Measurements from ENCODE around the gene CCL16. TPM values are rescaled to one million over a fixed set of nuclear protein-coding genes. Genes with fewer than 3 reads are reported as not detected.
"Not testable (repeated sequence)": the region's sequence is repeated elsewhere in the genome, so short reads cannot be mapped to it uniquely, and the experiment has no call there.

Gene CCL16
- total RNA-seq, 2 experiments from 2014 or later: not detected

GRCh38 chr17:36002631-36003030 lies 21.3 kb upstream of the CCL16 start:
- POLR2A ChIA-PET: no interaction called here
- Mint-ChIP-seq H3K36me3 (no peaks in the 10 kb centered on the region), H3K4me1 (ENCODE audit: low read depth) (peaks cover 6% of the 10 kb centered on the region), H3K27me3 (peaks cover 15% of the 10 kb centered on the region), H3K27ac (no peak overlapping the region), H3K4me3 (no peak overlapping the region), H3K9me3 (no peaks in the 10 kb centered on the region)
- DNase-seq: no peak
- intact Hi-C loops (cut with micrococcal nuclease): no loop called here
- CTCF ChIA-PET: interaction anchor here (0.7 kb wide), 1 partner anchor 8 kb away, joined by 3 read pairs; no protein-coding TSS in a partner anchor

GRCh38 chr17:36001862-36002603 lies 20.7 kb upstream of the CCL16 start:
- DNase-seq: no peak
- Mint-ChIP-seq H3K36me3 (no peaks in the 10 kb centered on the region), H3K4me3 (no peak overlapping the region), H3K27me3 (peaks cover 15% of the 10 kb centered on the region), H3K9me3 (no peaks in the 10 kb centered on the region), H3K4me1 (ENCODE audit: low read depth) (peaks cover 6% of the 10 kb centered on the region), H3K27ac (no peak overlapping the region)
- intact Hi-C loops (cut with micrococcal nuclease): no loop called here
- ChIA-PET POLR2A (no interaction called here), CTCF (interaction anchor here (0.7 kb wide), 1 partner anchor 7 kb away, joined by 3 read pairs; no protein-coding TSS in a partner anchor)

- Mint-ChIP-seq H3K4me1 (ENCODE audit: low read depth) (peaks cover 6% of the 10 kb centered on the region), H3K27me3 (peaks cover 15% of the 10 kb centered on the region), H3K36me3 (no peaks in the 10 kb centered on the region), H3K27ac (no peak within 1 kb of the TSS), H3K4me3 (no peak within 1 kb of the TSS), H3K9me3 (no peaks in the 10 kb centered on the region)
- CTCF ChIA-PET: no interaction called here
- no peak for DNase-seq
- POLR2A ChIA-PET: no interaction called here
- intact Hi-C loops (cut with micrococcal nuclease): no loop called here
Measured at GRCh38 chr17:36001110-36001771, 19.9 kb upstream of the CCL16 start, which contains the start of gene CCL15. Gene CCL15, minus strand, starts transcription at chr17:36001553. Its CDS starts 61 bp downstream, at chr17:36001492.

- POLR2A ChIA-PET: no interaction called here
Measured at GRCh38 chr17:36000732-36001109, 19.4 kb upstream of the CCL16 start.

GRCh38 chr17:35998756-35999155 lies 17.5 kb upstream of the CCL16 start:
- Mint-ChIP-seq H3K27me3 (peaks cover 17% of the 10 kb centered on the region), H3K4me3 (no peak overlapping the region), H3K9me3 (no peaks in the 10 kb centered on the region), H3K36me3 (no peaks in the 10 kb centered on the region), H3K27ac (no peak overlapping the region), H3K4me1 (ENCODE audit: low read depth) (no peaks in the 10 kb centered on the region)
- DNase-seq: no peak
- ChIA-PET CTCF (interaction anchor here (1.4 kb wide), 1 partner anchor 150 kb away, joined by 3 read pairs; no protein-coding TSS in a partner anchor), POLR2A (no interaction called here)
- intact Hi-C loops (cut with micrococcal nuclease): no loop called here

More at GRCh38 chr17:36000732-36001109, 19.4 kb upstream of the CCL16 start:
- Mint-ChIP-seq H3K27ac (no peak overlapping the region), H3K27me3 (peaks cover 15% of the 10 kb centered on the region), H3K36me3 (no peaks in the 10 kb centered on the region), H3K4me3 (no peak overlapping the region), H3K4me1 (ENCODE audit: low read depth) (peaks cover 6% of the 10 kb centered on the region), H3K9me3 (no peaks in the 10 kb centered on the region)
- CTCF ChIA-PET: no interaction called here
- DNase-seq: no peak
- intact Hi-C loops (cut with micrococcal nuclease): no loop called here

- H3K27me3 Mint-ChIP-seq: peaks cover 17% of the 10 kb centered on the region
- H3K4me3 Mint-ChIP-seq: no peak overlapping the region
- H3K27ac Mint-ChIP-seq: no peak overlapping the region
- no peaks in the 10 kb centered on the region for H3K9me3 Mint-ChIP-seq
- no peaks in the 10 kb centered on the region for H3K36me3 Mint-ChIP-seq
- no peaks in the 10 kb centered on the region for H3K4me1 Mint-ChIP-seq (ENCODE audit: low read depth)
- intact Hi-C loops (cut with micrococcal nuclease): no loop called here
- ChIA-PET POLR2A (no interaction called here), CTCF (interaction anchor here (0.6 kb wide), 1 partner anchor 493 kb away, joined by 4 read pairs; no protein-coding TSS in a partner anchor)
- DNase-seq: no peak
Measured at GRCh38 chr17:35998018-35998545, 16.8 kb upstream of the CCL16 start.

- H3K4me1 Mint-ChIP-seq (ENCODE audit: low read depth); intact Hi-C loops (cut with micrococcal nuclease); POLR2A ChIA-PET; H3K9me3 Mint-ChIP-seq; DNase-seq; H3K27ac Mint-ChIP-seq; H3K36me3 Mint-ChIP-seq; H3K27me3 Mint-ChIP-seq; H3K4me3 Mint-ChIP-seq: not testable (repeated sequence)
- CTCF ChIA-PET: interaction anchor here (0.8 kb wide), 1 partner anchor 123 kb away, joined by 3 read pairs; no protein-coding TSS in a partner anchor
Measured at GRCh38 chr17:35995346-35995745, 14.0 kb upstream of the CCL16 start.

- Mint-ChIP-seq H3K9me3 (peaks cover 12% of the 10 kb centered on the region), H3K36me3 (no peaks in the 10 kb centered on the region), H3K4me1 (ENCODE audit: low read depth) (no peaks in the 10 kb centered on the region), H3K4me3 (no peak overlapping the region), H3K27ac (no peak overlapping the region), H3K27me3 (peaks cover 11% of the 10 kb centered on the region)
- CTCF ChIA-PET: interaction anchor here (0.7 to 1.9 kb wide), 3 partner anchors 10 to 155 kb away, joined by 3 to 5 read pairs (median 4); partner anchors contain the start of gene CCL16
- POLR2A ChIA-PET: no interaction called here
- intact Hi-C loops (cut with micrococcal nuclease): no loop called here
- DNase-seq: no peak
Measured at GRCh38 chr17:35991075-35991474, 9.8 kb upstream of the CCL16 start.

- Mint-ChIP-seq H3K4me1 (ENCODE audit: low read depth) (no peaks in the 10 kb centered on the region), H3K27ac (no peak overlapping the region), H3K9me3 (peaks cover 12% of the 10 kb centered on the region), H3K36me3 (no peaks in the 10 kb centered on the region), H3K27me3 (peaks cover 8% of the 10 kb centered on the region), H3K4me3 (no peak overlapping the region)
- DNase-seq: no peak
- POLR2A ChIA-PET: no interaction called here
- intact Hi-C loops (cut with micrococcal nuclease): no loop called here
- CTCF ChIA-PET: interaction anchor here (0.9 to 1.2 kb wide), 3 partner anchors 12 to 160 kb away, joined by 3 to 4 read pairs (median 3); no protein-coding TSS in a partner anchor
Measured at GRCh38 chr17:35988164-35988563, 6.9 kb upstream of the CCL16 start.

- intact Hi-C loops (cut with micrococcal nuclease): no loop called here
- ChIA-PET CTCF (no interaction called here), POLR2A (no interaction called here)
- Mint-ChIP-seq H3K4me1 (ENCODE audit: low read depth) (no peaks in the 10 kb centered on the region), H3K4me3 (no peak within 1 kb of the TSS), H3K9me3 (peaks cover 12% of the 10 kb centered on the region), H3K27ac (no peak within 1 kb of the TSS), H3K27me3 (peaks cover 2% of the 10 kb centered on the region), H3K36me3 (no peaks in the 10 kb centered on the region)
- DNase-seq: no peak
Measured at GRCh38 chr17:35986643-35987042, 5.3 kb upstream of the CCL16 start, which contains the start of gene CCL14. Gene CCL14, minus strand, starts transcription at chr17:35986729. Its CDS starts 80 bp downstream, at chr17:35986649.

GRCh38 chr17:35984140-35984539 lies 2.8 kb upstream of the CCL16 start:
- no peak for DNase-seq
- H3K27ac Mint-ChIP-seq: no peak overlapping the region
- no peaks in the 10 kb centered on the region for H3K27me3 Mint-ChIP-seq
- POLR2A ChIA-PET: no interaction called here
- CTCF ChIA-PET: interaction anchor here (1.3 to 1.6 kb wide), 4 partner anchors 15 to 165 kb away, joined by 3 to 9 read pairs (median 4); no protein-coding TSS in a partner anchor
- peaks cover 7% of the 10 kb centered on the region for H3K9me3 Mint-ChIP-seq
- H3K36me3 Mint-ChIP-seq: no peaks in the 10 kb centered on the region
- no peak overlapping the region for H3K4me3 Mint-ChIP-seq
- intact Hi-C loops (cut with micrococcal nuclease): no loop called here
- H3K4me1 Mint-ChIP-seq (ENCODE audit: low read depth): no peaks in the 10 kb centered on the region

All from activated CD4-positive, alpha-beta memory T cell treated with anti-CD3 and anti-CD28 coated beads for 36 hours (primary cell).